Measurements from ENCODE around the gene CLSTN2.
A peak's percentile ranks its signal among the peaks of the same experiment; 100 is the strongest.

The CLSTN2 gene

GRCh38 chr3:139897759-139898158 lies 37.2 kb upstream of the CLSTN2 start:
- in situ Hi-C loops (cut with HindIII; ENCODE audit: low sequenced_read_pairs): no loop called here
- H3K4me3 ChIP-seq (ENCODE audit: low read depth, low read length): no peak overlapping the region
- DNase-seq (ENCODE audit: low read depth, low spot score): no peak
- TF ChIP-seq CTCF (IDR thresholded peaks at IDR 0.05; ENCODE audit: low read depth, low read length): no peak

DNA sequence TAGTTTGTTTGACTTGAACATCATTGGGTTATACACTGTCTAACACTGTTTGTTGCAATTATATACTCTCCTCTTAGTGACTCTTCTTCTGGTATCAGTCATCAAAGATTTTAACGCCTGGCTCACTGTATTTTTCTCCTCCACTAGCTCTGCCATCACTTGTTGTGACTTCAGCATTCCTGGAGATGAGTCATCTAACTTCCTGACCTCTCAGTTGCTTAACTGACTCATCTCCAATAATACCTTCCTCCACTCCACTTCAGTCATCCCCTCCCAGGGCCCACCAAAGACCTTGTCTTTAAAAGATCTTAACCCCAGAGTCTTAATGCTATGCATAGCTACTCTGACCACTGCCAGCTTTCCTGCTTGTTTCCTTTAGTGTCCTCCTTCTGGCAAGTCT lies 28.6 kb upstream of the CLSTN2 start:
- DNase-seq (ENCODE audit: low read depth, low spot score): peak; percentile 67
- in situ Hi-C loops (cut with HindIII; ENCODE audit: low sequenced_read_pairs): no loop called here
- H3K4me3 ChIP-seq (ENCODE audit: low read depth, low read length): no peak overlapping the region
- no peak for TF ChIP-seq CTCF (IDR thresholded peaks at IDR 0.05; ENCODE audit: low read depth, low read length)

GRCh38 chr3:139909811-139910210 lies 25.2 kb upstream of the CLSTN2 start:
- no peak overlapping the region for H3K4me3 ChIP-seq (ENCODE audit: low read depth, low read length)
- no peak for DNase-seq (ENCODE audit: low read depth, low spot score)
- in situ Hi-C loops (cut with HindIII; ENCODE audit: low sequenced_read_pairs): no loop called here
- TF ChIP-seq CTCF (IDR thresholded peaks at IDR 0.05; ENCODE audit: low read depth, low read length): no peak

- in situ Hi-C loops (cut with HindIII; ENCODE audit: low sequenced_read_pairs): no loop called here
- no peak for TF ChIP-seq CTCF (IDR thresholded peaks at IDR 0.05; ENCODE audit: low read depth, low read length)
- no peak overlapping the region for H3K4me3 ChIP-seq (ENCODE audit: low read depth, low read length)
- DNase-seq (ENCODE audit: low read depth, low spot score): no peak
These were observed 18.7 kb upstream of the CLSTN2 start for GRCh38 chr3:139916271-139916670.

GRCh38 chr3:139917226-139917785 lies 17.7 kb upstream of the CLSTN2 start:
- DNase-seq (ENCODE audit: low read depth, low spot score): no peak
- no peak overlapping the region for H3K4me3 ChIP-seq (ENCODE audit: low read depth, low read length)
- in situ Hi-C loops (cut with HindIII; ENCODE audit: low sequenced_read_pairs): no loop called here
- no peak for TF ChIP-seq CTCF (IDR thresholded peaks at IDR 0.05; ENCODE audit: low read depth, low read length)

DNA sequence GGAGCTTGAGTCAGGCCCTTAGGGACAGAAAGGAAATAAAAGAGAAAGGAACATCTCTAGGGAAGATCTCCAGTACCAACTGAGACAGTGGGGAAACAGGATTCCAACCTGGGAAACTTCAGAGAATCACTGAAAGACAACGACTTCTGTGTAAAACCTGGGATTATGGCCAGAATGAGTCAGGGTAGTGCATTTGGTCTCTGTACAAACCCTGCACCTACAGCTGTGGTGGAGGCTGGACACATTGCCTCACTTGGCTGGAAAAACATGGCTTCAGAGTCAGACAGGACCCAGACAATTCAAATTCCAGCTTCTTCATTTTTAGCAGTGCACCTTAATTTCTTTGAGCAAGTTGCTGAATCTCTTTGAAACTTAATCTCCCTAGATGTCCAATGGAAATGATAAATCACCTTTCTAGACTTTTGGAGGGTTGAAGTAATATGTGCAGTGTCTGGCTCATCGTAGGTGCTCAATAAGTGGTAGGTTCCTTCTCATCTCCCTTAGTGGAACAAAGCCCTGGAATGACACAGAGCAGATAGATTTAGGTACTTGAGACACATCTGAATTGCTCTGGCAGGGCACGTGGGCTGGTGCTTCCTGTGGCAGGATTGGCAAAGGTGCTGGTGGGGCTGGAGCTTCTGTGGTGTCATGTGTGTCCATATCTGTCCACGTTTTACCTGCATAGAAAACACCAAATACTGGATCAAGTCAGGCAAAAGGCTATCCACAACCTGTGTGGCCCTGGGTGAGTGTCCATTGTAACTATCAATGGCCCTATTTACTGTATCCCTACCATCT lies 6.1 kb upstream of the CLSTN2 start:
- DNase-seq (ENCODE audit: low read depth, low spot score): peak; percentile 26
- in situ Hi-C loops (cut with HindIII; ENCODE audit: low sequenced_read_pairs): no loop called here
- no peak overlapping the region for H3K4me3 ChIP-seq (ENCODE audit: low read depth, low read length)
- TF ChIP-seq CTCF (IDR thresholded peaks at IDR 0.05; ENCODE audit: low read depth, low read length): no peak

Data from astrocyte of the spinal cord (primary cell).